Bronchial epithelial cell (primary cell): ENCODE results near the gene SYT17. TPM values are rescaled to one million over a fixed set of nuclear protein-coding genes. Genes with fewer than 3 reads are reported as not detected.

Experiments used
- DNase-seq: peaks from one replicate; pipeline ENCODE4 v3.0.0-alpha.2; 2010; ENCODE audit warnings: low read depth
- FAIRE-seq: peaks from 2 replicates; lab custom pipeline; 2011; peaks lifted over from hg19 to GRCh38; lab: Jason Lieb, UNC
- H3K27me3 ChIP-seq: 2 replicates; pipeline ENCODE4 v1.5.1; 2011; ENCODE audit warnings: low read length; ENCODE audit not compliant: control insufficient read depth, insufficient read depth
- H3K36me3 ChIP-seq: 2 replicates; pipeline ENCODE4 v1.5.1; 2011; ENCODE audit warnings: low read length; ENCODE audit not compliant: control insufficient read depth, insufficient read depth
- H3K4me3 ChIP-seq: 2 replicates; pipeline ENCODE4 v1.5.1; 2011; ENCODE audit warnings: mild to moderate bottlenecking, low read depth, low read length, control low read depth
- CTCF ChIP-seq: IDR thresholded peaks from 2 replicates; pipeline ENCODE4 v1.5.1; 2011; ENCODE audit warnings: mild to moderate bottlenecking, moderate library complexity, low read length, control low read depth, inconsistent platforms; ENCODE audit not compliant: insufficient read depth, severe bottlenecking
- total RNA-seq: library from RNA; depleted of rRNA; stranded (reverse); fragments of >200 nt; gene quantifications from 2 replicates; pipeline ENCODE4 v1.2.1, GENCODE V29; 2014

The SYT17 gene
- total RNA-seq, 1 donor from 2014 or later, result 1.1 TPM

DNA sequence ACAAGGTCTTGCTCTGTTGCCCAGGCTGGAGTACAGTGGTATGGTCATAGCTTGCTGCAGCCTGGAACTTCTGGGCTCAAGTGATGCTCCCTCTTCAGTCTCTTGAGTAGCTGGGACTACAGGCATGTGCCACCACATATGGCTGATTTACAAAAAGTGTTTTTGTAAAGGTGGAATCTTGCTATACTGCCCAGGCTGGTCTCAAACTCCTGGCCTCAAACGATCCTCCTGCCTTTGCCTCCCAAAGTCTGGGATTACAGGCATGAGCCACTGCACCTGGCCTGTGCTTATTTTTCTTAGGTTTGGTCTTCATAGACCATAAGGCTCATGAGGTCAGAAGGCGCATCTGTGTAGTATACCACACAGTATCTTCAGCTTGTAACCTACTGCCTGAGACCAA lies 122.8 kb downstream of the SYT17 start:
- DNase-seq (no peak), FAIRE-seq (no peak)
- no peak for TF ChIP-seq CTCF
- Histone ChIP-seq H3K27me3 (peaks cover 1% of the 10 kb centered on the region), H3K36me3 (no peaks in the 10 kb centered on the region), H3K4me3 (no peak overlapping the region)

DNA sequence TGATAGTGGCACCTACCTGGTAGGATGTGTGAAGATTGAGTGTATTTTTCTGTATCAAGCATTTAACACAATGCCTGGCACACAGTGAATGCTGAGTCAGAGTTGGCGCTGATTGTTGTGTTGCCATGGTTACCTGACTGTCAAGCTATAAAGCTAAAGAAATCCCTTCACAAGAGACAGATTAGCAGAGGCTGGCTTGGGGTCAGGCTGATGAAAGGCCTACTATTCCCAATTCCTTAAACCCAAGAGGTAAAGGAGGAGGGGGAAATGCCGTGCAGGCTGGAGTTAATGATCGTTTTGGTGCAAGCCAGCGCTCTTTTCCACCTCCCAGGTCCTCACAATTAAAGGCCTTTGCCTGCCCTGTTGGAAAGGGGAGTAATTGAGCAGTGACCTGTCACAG lies 123.4 kb downstream of the SYT17 start:
- Histone ChIP-seq H3K36me3 (no peaks in the 10 kb centered on the region), H3K4me3 (no peak overlapping the region), H3K27me3 (peaks cover 1% of the 10 kb centered on the region)
- peak; percentile 7 for DNase-seq
- no peak for TF ChIP-seq CTCF
- FAIRE-seq, result no peak

DNA sequence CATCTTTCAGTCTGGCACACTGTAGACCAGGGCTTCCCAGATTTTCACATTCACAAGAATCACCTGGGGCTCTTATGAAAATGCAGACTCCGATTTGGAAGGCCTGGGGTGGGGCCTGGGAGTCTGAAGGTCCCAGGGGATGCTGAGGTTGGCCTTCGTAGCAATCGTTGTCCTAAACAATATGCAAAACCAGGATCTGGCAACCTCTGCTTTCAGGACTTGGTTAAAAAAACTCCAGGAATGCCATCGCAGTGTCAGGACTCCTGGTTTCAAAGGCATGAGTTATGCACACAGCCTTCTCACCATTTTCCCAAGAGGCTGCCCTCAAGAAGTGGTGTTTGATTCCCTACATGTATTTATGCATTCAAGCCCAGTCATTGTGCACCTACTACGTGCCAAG lies 124.1 kb downstream of the SYT17 start:
- Histone ChIP-seq H3K4me3 (no peak overlapping the region), H3K36me3 (no peaks in the 10 kb centered on the region), H3K27me3 (peaks cover 1% of the 10 kb centered on the region)
- no peak for DNase-seq
- no peak for FAIRE-seq
- TF ChIP-seq CTCF, result no peak

GRCh38 chr16:19294156-19294649 lies 126.2 kb downstream of the SYT17 start:
- FAIRE-seq (no peak), DNase-seq (no peak)
- no peak overlapping the region for H3K4me3 ChIP-seq
- H3K27me3 ChIP-seq, result peaks cover 1% of the 10 kb centered on the region
- H3K36me3 ChIP-seq, result no peaks in the 10 kb centered on the region
- no peak for TF ChIP-seq CTCF

DNA sequence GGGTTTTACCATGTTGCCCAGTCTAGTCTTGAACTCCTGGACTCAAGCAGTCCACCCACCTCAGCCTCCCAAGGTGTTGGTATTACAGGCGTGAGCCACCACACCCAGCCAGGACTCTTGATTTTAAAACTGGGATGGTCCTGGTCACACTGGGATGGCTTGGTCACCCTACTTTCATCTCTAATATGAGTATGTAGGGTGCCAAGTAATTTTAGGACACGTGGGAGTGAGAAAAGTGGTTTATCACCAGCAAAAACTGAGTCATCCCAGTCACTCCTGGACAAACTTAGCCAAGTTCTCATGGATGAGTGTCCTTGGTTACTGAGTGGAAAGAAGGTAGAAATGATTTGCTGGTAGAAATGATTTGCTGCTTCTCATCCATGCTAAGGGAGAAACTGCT lies 127.4 kb downstream of the SYT17 start:
- no peak for FAIRE-seq
- Histone ChIP-seq H3K4me3 (no peak overlapping the region), H3K36me3 (no peaks in the 10 kb centered on the region), H3K27me3 (no peaks in the 10 kb centered on the region)
- no peak for TF ChIP-seq CTCF
- DNase-seq, result no peak

DNA sequence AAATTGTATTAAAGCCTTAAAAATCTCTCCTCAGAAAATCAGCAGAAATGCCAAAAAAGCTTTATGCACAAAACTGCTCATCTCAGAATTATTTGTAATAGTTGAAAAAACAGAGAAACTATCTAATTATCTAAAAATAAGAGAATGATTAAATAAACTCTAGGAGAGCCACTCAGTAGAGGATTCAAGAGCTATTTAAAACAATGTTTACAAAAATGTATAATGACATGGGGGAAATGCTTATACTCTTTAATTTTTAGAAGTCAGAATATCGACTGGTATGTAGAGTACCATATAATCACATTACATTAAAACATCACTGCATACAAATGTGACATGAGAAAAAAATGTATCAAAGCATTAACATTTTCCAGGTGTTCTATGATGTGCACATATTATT lies 129.4 kb downstream of the SYT17 start:
- Histone ChIP-seq H3K36me3 (no peaks in the 10 kb centered on the region), H3K4me3 (no peak overlapping the region), H3K27me3 (no peaks in the 10 kb centered on the region)
- DNase-seq, result no peak
- TF ChIP-seq CTCF, result no peak
- no peak for FAIRE-seq
